ENCODE measurements around the gene SETBP1.

Gene SETBP1

DNA sequence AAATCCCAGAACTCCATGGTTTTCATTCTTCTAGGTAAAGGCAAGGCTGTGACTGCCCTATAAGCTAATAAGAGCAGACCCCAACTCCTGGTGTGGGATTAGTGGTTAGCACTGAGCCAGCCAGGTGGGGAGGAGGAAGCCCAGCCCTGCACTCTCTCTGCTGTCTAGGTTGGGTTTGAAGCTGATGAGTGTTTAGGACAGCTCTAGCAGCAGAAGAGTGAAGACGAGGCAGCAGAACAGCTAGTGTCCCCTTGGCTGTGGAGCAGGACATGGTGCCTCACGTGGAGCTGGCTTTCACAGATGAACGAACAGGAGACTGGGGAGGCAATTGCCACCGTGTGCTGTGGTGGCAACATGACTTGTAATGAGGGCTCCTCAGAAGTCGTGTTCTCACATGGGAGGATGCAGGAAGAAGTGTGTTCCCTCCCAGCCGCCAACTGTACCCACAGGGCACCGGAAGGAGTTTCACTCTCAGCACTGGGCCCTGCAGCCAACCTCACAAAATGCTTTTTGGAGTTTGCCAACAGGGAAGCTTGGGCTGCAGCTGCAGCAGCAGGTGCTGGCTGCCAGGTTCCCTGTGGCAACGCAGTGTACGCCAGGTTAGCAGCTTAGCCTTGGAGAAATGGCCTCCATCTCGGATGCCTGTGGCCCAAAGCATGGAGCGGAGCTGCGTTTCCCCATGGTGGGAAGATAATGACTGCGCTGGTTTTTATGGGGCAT is 328.2 kb downstream of the SETBP1 start:
- Histone ChIP-seq H2BK12ac (ENCODE audit: low read length) (no peak overlapping the region), H2BK15ac (ENCODE audit: low read length) (no peak overlapping the region), H4K91ac (ENCODE audit: low read depth, low read length, poor library complexity) (no peak overlapping the region), H3K18ac (ENCODE audit: low read length) (no peak overlapping the region), H3K14ac (ENCODE audit: low read length) (no peak overlapping the region), H3K27me3 (ENCODE audit: control insufficient read depth in 3 of 3, insufficient read depth in 3 of 3, low read depth in 1 of 3, low read length in 3 of 3) (no peaks in the 10 kb centered on the region), H3K4ac (ENCODE audit: low read length) (no peak overlapping the region), H2BK5ac (ENCODE audit: low read length) (no peak overlapping the region), H3K9me3 (replicated peaks in 1 of 2; ENCODE audit: control insufficient read depth in 2 of 2, insufficient read depth in 1 of 2, low read depth in 1 of 2, low read length in 2 of 2) (no peaks in the 10 kb centered on the region), H3K27ac (replicated peaks; ENCODE audit: low read length) (no peak overlapping the region), H2AFZ (ENCODE audit: low read length) (no peak overlapping the region), H3K4me2 (ENCODE audit: insufficient read depth, low read length, poor library complexity, severe bottlenecking) (no peak overlapping the region), H2BK120ac (ENCODE audit: low read depth, low read length) (no peak overlapping the region), H3K4me3 (ENCODE audit: low read length in 2 of 2) (peak overlapping the region in 1 of 2 donors; percentile 31), H3K9ac (ENCODE audit: low read depth, low read length, poor library complexity) (no peak overlapping the region), H3K23ac (ENCODE audit: low read depth, low read length, poor library complexity) (no peak overlapping the region), H3K4me1 (ENCODE audit: control insufficient read depth in 2 of 2, insufficient read depth in 1 of 2, low read depth in 1 of 2, low read length in 2 of 2) (peaks cover 0 to 4% of the 10 kb centered on the region in 2 donors), H3K79me1 (ENCODE audit: low read depth, low read length) (no peaks in the 10 kb centered on the region), H4K8ac (ENCODE audit: low read depth, low read length) (no peak overlapping the region), H3K36me3 (replicated peaks in 1 of 2; ENCODE audit: control insufficient read depth in 2 of 2, insufficient read depth in 2 of 2, low read length in 2 of 2) (no peaks in the 10 kb centered on the region), H2AK5ac (ENCODE audit: low read depth, low read length) (no peak overlapping the region)
- no CpG with 5 or more reads among the region's 13 CpGs for WGBS, 2 donors (ENCODE audit: extremely low coverage in 2 of 2, insufficient read length in 2 of 2, insufficient replicate concordance in 1 of 2)
- DNase-seq (ENCODE audit: low spot score), result no peak

DNA sequence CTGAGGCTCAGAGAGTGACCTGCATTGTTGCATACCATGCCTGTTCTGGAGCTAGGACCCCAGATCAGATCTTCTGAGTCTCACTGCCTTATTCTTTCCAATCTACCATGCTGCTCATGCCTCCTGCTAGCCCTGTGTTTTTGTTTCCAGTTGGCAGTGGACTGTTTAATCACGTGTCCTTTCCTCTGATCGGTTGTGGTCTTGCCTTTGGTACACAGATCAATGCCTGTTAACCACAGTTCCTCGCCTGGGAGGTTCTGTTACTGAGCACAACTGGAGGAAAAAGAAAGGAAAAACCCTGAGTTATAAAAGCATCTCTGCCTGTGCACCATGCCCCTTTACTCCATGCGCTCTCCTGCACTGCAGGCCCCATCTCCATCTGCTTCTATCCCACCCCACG is 329.1 kb downstream of the SETBP1 start:
- Histone ChIP-seq H4K91ac (ENCODE audit: low read depth, low read length, poor library complexity) (no peak overlapping the region), H2BK120ac (ENCODE audit: low read depth, low read length) (no peak overlapping the region), H3K27ac (replicated peaks; ENCODE audit: low read length) (no peak overlapping the region), H3K18ac (ENCODE audit: low read length) (no peak overlapping the region), H3K27me3 (ENCODE audit: control insufficient read depth in 3 of 3, insufficient read depth in 3 of 3, low read depth in 1 of 3, low read length in 3 of 3) (no peaks in the 10 kb centered on the region), H3K23ac (ENCODE audit: low read depth, low read length, poor library complexity) (no peak overlapping the region), H3K4me3 (ENCODE audit: low read length in 2 of 2) (no peak overlapping the region), H3K14ac (ENCODE audit: low read length) (no peak overlapping the region), H3K36me3 (replicated peaks in 1 of 2; ENCODE audit: control insufficient read depth in 2 of 2, insufficient read depth in 2 of 2, low read length in 2 of 2) (no peaks in the 10 kb centered on the region), H2BK12ac (ENCODE audit: low read length) (no peak overlapping the region), H2BK15ac (ENCODE audit: low read length) (no peak overlapping the region), H3K4me1 (ENCODE audit: control insufficient read depth in 2 of 2, insufficient read depth in 1 of 2, low read depth in 1 of 2, low read length in 2 of 2) (peaks cover 2 to 11% of the 10 kb centered on the region in 2 donors), H2BK5ac (ENCODE audit: low read length) (no peak overlapping the region), H4K8ac (ENCODE audit: low read depth, low read length) (no peak overlapping the region), H3K9me3 (replicated peaks in 1 of 2; ENCODE audit: control insufficient read depth in 2 of 2, insufficient read depth in 1 of 2, low read depth in 1 of 2, low read length in 2 of 2) (no peaks in the 10 kb centered on the region), H3K4me2 (ENCODE audit: insufficient read depth, low read length, poor library complexity, severe bottlenecking) (no peak overlapping the region), H3K4ac (ENCODE audit: low read length) (no peak overlapping the region), H3K9ac (ENCODE audit: low read depth, low read length, poor library complexity) (no peak overlapping the region), H3K79me1 (ENCODE audit: low read depth, low read length) (no peaks in the 10 kb centered on the region), H2AFZ (ENCODE audit: low read length) (no peak overlapping the region), H2AK5ac (ENCODE audit: low read depth, low read length) (no peak overlapping the region)
- WGBS, 2 donors (ENCODE audit: extremely low coverage in 2 of 2, insufficient read length in 2 of 2, insufficient replicate concordance in 1 of 2), result no CpG with 5 or more reads among the region's 5 CpGs
- no peak for DNase-seq (ENCODE audit: low spot score)

DNA sequence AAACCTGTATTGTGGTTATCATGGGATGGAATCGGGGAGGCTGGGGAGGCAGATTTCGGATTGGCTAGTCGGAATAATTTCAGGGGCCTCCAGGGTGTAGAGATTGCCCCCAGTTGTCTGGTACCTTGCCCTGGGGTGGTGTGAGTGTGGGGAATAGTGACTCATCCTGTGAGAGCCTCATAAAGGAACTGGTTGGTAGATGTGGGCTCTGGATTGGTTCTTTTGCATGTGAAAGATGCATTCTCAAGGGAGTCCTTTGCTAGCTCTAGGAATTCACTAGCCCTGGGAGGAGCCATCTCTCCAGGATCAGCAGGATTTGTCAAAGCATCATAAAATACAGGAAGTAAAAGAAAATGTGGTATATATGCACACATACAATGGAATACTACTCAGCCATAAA is 331.6 kb downstream of the SETBP1 start:
- no peak overlapping the region for H3K18ac ChIP-seq (ENCODE audit: low read length)
- no peak overlapping the region for H4K8ac ChIP-seq (ENCODE audit: low read depth, low read length)
- H3K4me2 ChIP-seq (ENCODE audit: insufficient read depth, low read length, poor library complexity, severe bottlenecking), result no peak overlapping the region
- H3K79me1 ChIP-seq (ENCODE audit: low read depth, low read length), result peaks cover 2% of the 10 kb centered on the region
- no peak overlapping the region for H4K91ac ChIP-seq (ENCODE audit: low read depth, low read length, poor library complexity)
- no peak overlapping the region for H3K4ac ChIP-seq (ENCODE audit: low read length)
- no peak overlapping the region for H3K4me3 ChIP-seq (ENCODE audit: low read length in 2 of 2)
- H2BK120ac ChIP-seq (ENCODE audit: low read depth, low read length), result no peak overlapping the region
- H3K4me1 ChIP-seq (ENCODE audit: control insufficient read depth in 2 of 2, insufficient read depth in 1 of 2, low read depth in 1 of 2, low read length in 2 of 2), result peaks cover 14 to 30% of the 10 kb centered on the region in 2 donors
- no peak overlapping the region for H2BK15ac ChIP-seq (ENCODE audit: low read length)
- H2BK12ac ChIP-seq (ENCODE audit: low read length), result no peak overlapping the region
- no peak overlapping the region for H3K23ac ChIP-seq (ENCODE audit: low read depth, low read length, poor library complexity)
- H2BK5ac ChIP-seq (ENCODE audit: low read length), result no peak overlapping the region
- no peak overlapping the region for H2AFZ ChIP-seq (ENCODE audit: low read length)
- H3K27ac ChIP-seq (replicated peaks; ENCODE audit: low read length), result no peak overlapping the region
- no peak overlapping the region for H2AK5ac ChIP-seq (ENCODE audit: low read depth, low read length)
- H3K9ac ChIP-seq (ENCODE audit: low read depth, low read length, poor library complexity), result no peak overlapping the region
- no CpG with 5 or more reads among the region's 3 CpGs for WGBS, 2 donors (ENCODE audit: extremely low coverage in 2 of 2, insufficient read length in 2 of 2, insufficient replicate concordance in 1 of 2)
- H3K9me3 ChIP-seq (replicated peaks in 1 of 2; ENCODE audit: control insufficient read depth in 2 of 2, insufficient read depth in 1 of 2, low read depth in 1 of 2, low read length in 2 of 2), result no peaks in the 10 kb centered on the region
- no peaks in the 10 kb centered on the region for H3K36me3 ChIP-seq (replicated peaks in 1 of 2; ENCODE audit: control insufficient read depth in 2 of 2, insufficient read depth in 2 of 2, low read length in 2 of 2)
- no peak overlapping the region for H3K14ac ChIP-seq (ENCODE audit: low read length)
- no peak for DNase-seq (ENCODE audit: low spot score)
- H3K27me3 ChIP-seq (ENCODE audit: control insufficient read depth in 3 of 3, insufficient read depth in 3 of 3, low read depth in 1 of 3, low read length in 3 of 3), result no peaks in the 10 kb centered on the region

DNA sequence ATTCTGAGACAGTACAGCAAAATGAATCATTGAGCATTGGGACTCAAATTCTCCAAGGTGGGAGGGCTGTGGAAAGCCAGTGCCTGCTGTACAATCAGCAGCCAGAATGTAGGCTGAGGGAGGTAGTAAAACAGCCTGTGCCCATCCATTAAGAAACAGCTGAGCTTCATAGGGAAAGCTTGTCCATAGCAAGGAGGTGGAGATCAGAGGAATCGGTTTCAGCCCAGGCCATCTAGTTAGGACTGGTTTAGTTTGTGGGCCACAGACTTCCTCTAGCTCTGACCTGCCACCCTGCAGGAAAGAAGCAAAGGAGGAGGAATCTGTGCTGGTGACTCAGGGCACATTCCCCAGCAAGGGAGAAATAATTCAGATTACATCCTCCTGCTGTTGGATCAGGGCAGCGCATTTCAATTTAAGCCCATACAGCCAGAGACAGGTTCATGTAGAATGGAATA is 333.4 kb downstream of the SETBP1 start:
- Histone ChIP-seq H2BK12ac (ENCODE audit: low read length) (no peak overlapping the region), H3K36me3 (replicated peaks in 1 of 2; ENCODE audit: control insufficient read depth in 2 of 2, insufficient read depth in 2 of 2, low read length in 2 of 2) (no peaks in the 10 kb centered on the region), H3K27ac (replicated peaks; ENCODE audit: low read length) (no peak overlapping the region), H3K9me3 (replicated peaks in 1 of 2; ENCODE audit: control insufficient read depth in 2 of 2, insufficient read depth in 1 of 2, low read depth in 1 of 2, low read length in 2 of 2) (no peaks in the 10 kb centered on the region), H2BK120ac (ENCODE audit: low read depth, low read length) (no peak overlapping the region), H2AK5ac (ENCODE audit: low read depth, low read length) (no peak overlapping the region), H3K4me3 (ENCODE audit: low read length in 2 of 2) (no peak overlapping the region), H3K4me1 (ENCODE audit: control insufficient read depth in 2 of 2, insufficient read depth in 1 of 2, low read depth in 1 of 2, low read length in 2 of 2) (peaks cover 17 to 34% of the 10 kb centered on the region in 2 donors), H2AFZ (ENCODE audit: low read length) (peak overlapping the region; percentile 19), H3K4ac (ENCODE audit: low read length) (no peak overlapping the region), H3K23ac (ENCODE audit: low read depth, low read length, poor library complexity) (no peak overlapping the region), H3K14ac (ENCODE audit: low read length) (no peak overlapping the region), H3K9ac (ENCODE audit: low read depth, low read length, poor library complexity) (no peak overlapping the region), H2BK5ac (ENCODE audit: low read length) (no peak overlapping the region), H3K79me1 (ENCODE audit: low read depth, low read length) (peaks cover 2% of the 10 kb centered on the region), H3K4me2 (ENCODE audit: insufficient read depth, low read length, poor library complexity, severe bottlenecking) (no peak overlapping the region), H3K18ac (ENCODE audit: low read length) (no peak overlapping the region), H4K8ac (ENCODE audit: low read depth, low read length) (no peak overlapping the region), H4K91ac (ENCODE audit: low read depth, low read length, poor library complexity) (no peak overlapping the region), H2BK15ac (ENCODE audit: low read length) (no peak overlapping the region), H3K27me3 (ENCODE audit: control insufficient read depth in 3 of 3, insufficient read depth in 3 of 3, low read depth in 1 of 3, low read length in 3 of 3) (no peaks in the 10 kb centered on the region)
- peak; percentile 12 for DNase-seq (ENCODE audit: low spot score)
- no CpG with 5 or more reads among the region's 2 CpGs for WGBS, 2 donors (ENCODE audit: extremely low coverage in 2 of 2, insufficient read length in 2 of 2, insufficient replicate concordance in 1 of 2)

All from neuronal stem cell (in vitro differentiated cells).